DMS114 treated with DMSO at 0.1 percent for 48 hours (cell line): ENCODE data around the gene CTCF.

Source experiments
- DNase-seq: peaks from one replicate; lab custom pipeline; 2025; ENCODE audit not compliant: unreplicated experiment; lab: John Stamatoyannopoulos, UW

The CTCF gene

DNA sequence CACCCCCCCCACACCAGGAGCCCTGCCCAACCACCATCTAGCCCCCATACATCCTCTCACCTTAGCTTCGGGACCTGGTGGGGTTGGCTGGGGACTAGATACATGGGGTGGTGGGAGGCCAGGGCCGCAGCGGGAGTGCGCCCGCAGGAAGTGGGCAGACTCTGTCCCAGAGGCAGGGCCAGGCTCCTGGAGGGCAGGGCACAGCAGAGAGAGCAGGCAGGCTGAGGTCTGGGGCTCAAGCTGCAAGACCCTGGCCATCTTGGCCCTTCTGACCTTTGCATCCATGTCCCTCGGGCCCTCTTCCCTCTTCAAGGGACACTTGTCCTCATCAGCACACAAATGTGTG lies 101.5 kb downstream of the CTCF start:
- no peak for DNase-seq

DNA sequence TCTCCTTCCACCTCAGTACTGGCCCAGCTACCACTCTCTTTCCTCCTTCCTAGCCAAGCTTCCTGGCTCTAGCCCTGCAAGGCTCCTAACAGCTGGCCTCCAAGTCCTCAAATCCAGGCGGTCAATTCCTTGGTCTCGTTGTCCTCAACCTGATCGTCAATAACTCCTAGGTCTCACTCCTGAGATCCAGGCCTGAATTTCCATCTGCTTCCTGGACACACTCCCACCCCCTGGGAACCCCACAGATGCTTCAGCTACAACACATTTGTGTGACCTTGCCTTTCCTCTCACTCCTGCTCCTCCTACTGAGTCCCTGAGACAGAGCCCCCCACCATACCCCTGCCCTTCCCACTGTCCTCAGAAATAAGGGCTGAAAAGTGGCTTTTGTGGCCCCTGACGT lies 101.9 kb downstream of the CTCF start:
- no peak for DNase-seq

DNA sequence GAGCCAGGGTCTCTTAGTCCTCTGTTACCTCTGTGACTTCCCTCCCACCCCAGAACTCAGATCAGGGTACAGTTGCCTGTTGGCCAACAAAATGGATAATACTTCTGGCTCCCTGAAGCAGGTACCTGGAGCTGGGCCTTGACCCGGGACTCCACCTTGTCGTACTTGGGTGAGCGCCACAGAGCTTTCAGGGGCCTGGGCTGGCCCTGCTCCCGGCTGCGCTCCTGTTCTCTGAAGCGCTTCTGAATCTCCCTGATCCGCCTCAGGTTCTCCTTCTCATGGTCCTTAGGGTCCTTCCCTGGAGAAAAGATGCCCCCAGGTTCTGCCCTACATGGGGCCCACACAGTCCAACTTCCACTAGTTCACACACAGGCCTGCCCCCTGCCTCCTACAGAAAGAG lies 102.5 kb downstream of the CTCF start:
- no peak for DNase-seq

DNA sequence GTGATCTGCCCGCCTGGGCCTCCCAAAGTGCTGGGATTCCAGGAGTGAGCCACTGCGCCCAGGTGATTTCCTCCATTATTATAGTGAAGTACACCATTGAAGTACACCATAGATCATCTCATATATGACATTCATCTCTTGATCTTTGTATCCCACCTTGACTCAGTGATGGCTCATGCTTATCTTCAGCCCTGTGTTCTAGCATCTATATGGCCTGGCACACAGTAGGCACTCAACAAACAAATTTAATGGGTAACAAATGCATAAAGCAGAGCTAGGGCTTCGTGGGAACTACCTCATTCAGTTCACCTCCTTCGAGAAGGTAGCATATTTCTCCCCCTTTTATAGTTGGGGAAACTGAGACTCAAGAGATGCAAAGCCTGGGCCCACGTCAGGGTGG lies 103.3 kb downstream of the CTCF start:
- DNase-seq: no peak

DNA sequence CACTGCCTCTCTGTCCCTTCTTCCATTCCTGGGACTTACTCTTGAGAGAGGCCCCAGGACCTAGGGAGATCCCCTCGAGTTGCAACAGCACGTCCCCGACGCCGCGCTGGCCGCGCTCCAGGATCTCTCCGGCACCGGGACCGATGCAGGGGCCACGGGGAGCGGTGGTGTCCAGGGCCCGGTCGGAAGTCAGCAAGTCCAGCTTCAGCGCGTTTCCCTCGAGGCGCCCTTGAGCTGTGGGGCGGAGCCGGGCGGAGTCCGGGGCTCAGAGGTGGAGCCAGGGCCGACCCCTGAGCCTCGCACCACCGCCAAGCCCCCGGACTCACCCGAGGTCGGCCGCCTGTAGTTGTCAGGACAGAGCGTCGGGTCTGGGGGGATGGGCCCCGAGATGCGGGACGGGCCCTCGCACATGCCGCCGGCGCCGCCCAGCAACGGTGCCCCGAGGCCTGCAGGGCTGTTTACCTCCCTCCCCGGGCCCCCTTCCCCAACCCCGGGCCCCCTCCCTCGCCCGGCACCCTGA lies 103.8 kb downstream of the CTCF start:
- DNase-seq: no peak

DNA sequence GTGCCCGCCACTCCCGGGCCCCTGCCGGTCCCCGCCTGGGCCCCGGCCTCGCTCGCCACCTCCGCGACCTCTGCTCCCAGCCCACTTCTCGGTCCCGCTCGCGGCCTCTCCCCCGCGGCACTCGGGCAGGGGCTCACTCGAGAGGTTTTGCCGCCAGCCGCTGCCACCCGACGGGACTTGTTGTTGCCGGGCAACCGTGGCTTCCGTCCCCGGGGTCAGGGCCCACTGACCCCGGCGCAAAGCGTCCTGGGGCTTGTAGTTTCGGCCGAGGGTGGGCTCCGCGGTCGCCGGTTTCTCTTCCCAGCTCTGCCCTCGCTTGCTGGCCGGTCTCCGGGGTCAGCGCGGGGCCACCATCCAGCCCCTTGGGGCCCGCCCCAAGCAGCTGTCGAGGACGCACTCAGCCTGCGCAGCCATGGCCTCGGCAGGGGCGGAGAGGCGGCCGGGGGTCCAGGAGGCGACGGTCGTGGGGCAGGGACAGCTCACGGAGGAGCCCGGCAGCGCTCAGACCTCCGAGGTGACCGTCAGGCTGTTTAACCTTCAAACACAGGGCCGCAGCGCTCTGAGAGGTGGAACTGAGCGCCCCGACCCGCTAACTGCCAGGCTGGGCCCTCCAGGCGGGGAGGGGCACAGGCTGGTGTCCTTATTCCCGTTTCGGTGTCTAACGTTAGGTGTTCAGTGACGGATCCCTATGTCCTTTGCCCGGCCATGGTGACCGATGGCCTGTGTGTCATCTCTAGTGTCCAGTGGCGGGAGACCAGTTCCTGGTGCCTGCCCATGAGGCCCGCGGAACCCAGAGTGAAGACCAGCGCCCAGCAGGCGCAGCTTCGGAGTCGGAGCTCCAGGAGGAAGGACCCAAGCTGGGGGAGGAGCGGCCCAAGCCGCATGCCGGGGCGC lies 104.5 kb downstream of the CTCF start, which contains the start of the genes C16orf86 and ENKD1:
Gene C16orf86 (plus strand): TSS at position 256 of the 894 bp plus-strand sequence. CDS start 157 bp downstream, at position 413.
Gene ENKD1 (minus strand): TSS at position 192 of the 894 bp plus-strand sequence. CDS start 308 bp downstream, outside the sequence.
- DNase-seq: peak; percentile 19

DNA sequence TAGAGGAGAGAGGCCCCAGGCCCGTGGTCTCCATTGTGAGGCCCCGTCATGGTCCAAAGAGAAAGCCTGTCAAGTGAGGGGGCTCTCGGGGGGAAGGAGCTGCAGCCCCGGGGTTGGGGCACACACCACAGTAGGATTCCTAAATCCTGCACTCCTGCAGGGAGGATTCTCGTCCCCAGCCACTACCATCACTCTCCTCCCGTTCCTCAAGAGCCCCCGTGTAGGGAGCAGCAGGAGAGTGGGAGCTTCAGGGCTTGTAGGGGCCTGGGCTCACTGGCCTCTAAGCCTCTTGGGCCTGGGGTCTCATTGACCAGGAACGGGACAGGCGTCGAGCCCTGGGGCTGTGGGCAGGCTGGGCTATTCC lies 105.1 kb downstream of the CTCF start:
- no peak for DNase-seq

DNA sequence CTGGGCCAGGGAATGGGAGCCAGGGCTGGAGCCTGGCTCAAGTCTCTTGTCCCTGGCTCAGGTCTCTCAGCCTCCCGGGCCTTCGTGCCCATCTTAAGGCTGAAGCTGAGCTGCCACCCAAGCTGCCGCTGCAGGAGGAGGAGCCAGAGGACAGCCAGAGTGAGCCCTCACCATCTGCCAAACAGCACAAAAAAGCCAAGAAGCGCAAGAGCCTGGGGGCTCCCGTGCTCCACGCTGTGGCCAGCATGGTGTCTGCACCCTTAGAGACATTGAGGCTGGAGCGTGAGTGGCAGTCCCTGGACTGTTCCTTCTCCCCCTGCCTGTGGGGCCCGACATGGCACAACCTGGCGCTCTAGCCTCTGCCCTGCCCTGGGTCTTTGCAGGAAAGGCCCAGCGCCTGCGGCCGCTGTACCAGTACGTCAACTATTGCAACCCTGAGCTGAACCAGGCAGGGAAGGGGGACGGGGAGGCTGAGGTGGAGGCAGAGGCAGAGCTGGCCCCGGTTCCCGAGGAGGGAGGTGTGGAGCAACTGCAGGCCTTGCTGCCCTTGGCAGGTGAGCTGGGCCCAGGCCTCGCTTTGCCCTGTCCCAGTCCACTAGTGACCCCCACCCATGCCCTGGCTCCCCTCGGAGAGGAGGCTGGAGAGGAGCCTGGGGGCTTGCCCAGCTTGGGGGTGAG lies 105.6 kb downstream of the CTCF start:
- peak; percentile 89 for DNase-seq

DNA sequence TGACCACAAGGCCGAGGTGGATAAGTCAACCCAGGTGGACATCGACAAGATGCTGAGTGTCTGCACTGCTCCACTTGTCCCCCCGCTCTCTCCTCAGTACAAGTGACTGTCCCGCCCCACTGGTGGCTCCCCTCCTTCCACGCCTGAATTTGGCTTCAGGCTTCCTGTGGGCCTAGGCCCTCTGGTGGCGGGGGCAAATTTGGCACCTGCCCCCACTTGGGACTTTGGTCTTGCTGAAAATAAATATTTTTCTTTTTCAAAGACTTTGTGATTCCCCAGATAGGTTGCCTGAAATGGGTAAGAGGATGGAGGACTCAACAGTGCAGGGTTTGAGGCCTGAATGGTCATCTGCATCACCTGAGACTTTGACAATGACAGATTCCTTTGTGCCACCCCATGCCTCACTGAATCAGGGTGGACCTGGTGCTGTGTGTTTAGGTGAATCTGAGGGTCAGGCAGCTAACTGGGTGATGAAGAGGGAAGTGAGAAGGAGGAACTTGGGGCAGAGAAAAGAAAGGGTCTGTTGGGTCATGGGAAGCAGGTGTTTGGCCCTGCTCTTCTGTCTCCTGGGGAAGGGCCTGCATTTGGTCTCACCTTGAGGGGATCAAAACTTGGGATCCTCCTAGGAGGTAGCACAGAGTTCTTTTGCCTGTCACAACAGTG lies 106.3 kb downstream of the CTCF start:
- no peak for DNase-seq

DNA sequence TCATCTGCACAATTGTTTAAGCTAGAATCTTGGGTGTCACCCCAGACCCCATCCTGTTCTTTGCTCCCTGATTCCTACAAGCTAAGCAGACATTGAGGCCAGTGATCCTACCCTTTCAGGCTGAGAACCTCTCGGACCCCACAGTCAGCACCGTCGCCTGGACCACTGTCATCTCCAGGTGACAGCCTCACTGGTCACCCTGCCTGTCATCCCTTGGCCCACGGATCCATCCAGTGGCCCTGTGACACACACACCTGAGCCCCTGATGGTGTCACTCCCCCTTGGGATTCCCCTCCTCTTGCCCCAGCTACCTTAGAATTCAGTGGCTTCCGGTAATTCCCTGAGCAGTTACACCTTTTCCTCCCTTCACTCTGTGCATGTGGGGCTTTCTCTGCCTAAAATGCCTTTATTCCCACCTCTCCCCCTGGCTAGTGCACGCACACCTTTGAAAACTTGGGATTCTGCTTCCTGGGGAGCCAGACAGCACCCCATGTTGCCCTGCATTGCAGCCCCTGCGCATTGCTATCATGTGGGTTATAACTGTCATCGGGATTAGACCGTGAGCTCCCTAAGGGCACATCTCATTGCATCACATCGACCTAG lies 107.3 kb downstream of the CTCF start:
- DNase-seq: no peak

DNA sequence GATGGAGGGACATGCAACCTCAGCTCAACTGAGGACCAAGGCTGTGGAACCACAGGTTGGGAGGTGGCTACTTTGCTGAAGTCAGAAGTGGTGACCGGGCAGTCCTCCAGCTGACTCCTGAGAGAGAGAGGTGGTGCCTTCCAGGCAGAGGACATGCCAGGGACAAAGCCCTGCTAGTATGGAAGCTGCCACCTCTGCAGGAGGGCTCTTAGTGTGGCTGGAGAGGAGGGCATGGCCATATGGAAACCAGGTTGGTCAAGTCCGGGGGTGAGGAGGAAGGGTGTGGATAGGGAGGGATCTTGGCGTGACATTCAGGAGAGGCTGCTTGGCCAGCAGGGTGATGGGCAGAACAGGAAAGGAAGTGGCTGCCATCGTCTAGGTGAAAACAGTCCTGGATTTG lies 110.0 kb downstream of the CTCF start:
- no peak for DNase-seq

DNA sequence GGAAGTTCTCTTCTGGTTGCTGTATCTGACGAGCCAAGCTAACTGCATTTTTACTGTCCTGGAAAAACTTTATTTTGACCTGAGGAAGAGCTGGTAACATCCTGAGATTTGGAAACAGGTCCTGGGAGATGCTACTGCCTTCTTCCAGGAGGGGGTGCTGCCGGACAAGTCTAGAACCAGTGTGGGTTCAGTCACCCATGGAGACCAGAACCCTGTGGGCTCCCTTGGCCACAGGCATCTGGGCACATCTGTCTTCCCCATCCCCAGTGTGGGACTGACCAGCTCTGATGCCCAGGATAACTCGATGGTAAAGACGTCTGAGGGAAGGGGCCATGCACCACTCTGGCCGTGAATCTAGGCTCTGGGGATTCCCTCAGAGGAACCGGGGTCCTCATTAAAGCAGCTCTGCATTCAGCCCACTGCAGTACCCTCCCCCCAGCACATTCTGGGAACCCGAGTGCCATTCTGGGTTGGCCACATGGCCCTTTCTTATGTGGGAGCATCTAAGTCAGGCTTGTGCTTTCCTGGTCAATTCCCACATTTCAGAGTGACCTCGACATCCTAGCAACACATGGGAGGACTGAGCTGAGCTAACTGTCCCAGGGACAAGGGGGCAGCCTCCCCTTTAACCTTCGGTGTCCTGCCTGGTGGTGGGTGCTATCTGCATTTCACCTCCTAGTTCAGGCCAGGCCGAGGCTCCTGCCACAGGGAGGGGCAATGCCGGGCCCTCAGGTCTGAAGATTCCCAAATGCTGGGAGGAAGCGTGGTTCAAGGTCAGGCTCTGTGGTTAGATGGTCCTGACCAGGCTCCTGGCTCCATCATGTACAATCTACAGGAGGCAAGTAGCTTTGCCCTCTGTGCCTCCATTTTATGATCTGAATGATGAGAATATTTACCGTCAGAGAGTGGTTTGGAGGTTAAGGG lies 110.7 kb downstream of the CTCF start:
- DNase-seq: peak; percentile 19

DNA sequence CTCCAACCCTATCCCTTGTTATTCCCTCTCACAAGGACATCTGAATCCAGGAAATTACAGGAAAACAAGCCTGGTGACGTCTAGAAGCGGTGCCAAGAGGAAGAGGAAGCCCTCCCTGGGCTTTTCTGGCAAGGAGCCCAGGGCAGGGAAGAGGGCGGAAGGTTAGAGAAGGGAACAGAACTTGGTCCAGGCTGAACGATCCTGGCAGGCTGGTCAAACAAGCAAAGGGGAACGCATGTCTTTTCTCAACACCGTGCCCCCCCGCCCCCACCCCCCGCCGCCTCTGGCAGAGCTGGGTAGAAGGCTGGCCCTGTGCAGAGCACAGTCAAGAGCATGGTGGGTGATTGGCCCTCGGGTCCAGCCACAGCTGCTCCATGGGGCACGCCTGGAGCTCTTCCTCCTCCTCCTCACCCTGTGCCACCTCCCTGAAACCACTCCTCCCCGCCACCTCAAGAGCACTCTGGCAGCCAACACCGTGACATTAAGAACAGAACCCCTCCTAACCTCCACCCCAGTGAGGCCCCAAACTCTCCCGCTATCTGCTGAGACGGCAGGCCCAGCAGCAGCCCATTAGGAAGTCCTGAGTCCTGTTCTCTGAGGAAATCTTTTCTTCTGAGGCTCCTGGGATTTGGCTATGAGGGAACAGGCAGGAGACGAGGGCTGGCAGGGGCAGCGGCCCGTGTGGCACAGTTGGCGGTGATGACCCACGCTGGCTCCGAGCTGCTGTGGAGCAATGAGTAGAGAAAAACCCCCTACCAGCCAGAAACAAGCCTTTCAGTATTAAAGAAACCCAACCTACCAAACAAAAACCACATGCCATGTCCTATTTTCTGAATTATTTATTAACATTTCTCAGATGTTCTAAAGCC lies 111.6 kb downstream of the CTCF start:
- no peak for DNase-seq

DNA sequence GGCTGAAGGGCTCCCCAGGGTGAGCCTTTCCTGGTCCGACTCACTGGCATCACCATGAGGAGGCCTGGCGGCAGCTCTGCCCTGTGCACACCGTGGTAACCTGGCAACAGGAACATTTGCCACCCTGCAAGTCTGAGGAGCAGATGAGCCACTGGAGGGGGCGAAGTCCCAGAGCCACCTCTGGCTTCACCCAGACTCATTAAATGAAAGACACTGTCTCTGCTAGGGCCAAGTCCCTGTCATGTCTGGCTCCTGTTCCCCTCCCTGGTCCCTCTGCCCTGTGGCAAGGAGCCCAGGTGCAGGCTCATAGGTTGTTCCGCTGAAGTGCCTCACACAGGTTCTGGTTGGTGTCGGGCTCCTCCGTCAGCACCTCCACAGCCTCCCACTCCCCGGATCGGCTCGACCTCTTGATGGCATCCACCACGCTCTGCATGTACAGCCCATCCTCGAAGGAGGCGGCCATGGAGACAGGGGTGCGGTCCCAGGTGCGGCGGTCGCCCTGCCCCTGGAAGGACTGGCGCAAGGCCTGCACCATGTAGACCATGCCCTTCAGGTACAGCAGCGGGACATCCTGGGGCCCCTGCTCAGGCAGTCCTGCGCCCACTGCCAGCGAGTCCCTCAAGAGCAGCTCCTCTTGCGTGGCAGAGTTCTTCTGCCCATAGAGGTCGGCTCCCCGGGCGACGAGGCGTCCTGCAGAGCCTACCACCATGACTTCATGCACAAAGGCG lies 112.7 kb downstream of the CTCF start:
- DNase-seq: no peak

DNA sequence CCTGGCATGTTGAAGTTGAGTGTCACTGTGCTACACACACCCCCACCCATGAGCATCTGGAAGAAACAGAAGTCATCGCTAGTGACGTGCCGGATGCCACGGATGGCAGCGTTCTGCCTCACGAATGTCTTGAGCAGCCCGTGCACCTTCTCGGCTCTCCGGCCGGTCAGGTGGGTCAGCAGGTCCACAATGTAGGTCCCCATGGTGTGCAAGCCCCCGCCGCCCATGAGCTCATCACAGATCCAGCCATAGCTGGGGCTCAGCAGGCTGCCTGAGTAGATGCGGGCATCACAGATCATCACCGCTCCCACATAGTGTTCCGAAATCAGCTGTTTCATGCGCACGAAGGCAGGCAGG lies 113.2 kb downstream of the CTCF start:
- DNase-seq: no peak

DNA sequence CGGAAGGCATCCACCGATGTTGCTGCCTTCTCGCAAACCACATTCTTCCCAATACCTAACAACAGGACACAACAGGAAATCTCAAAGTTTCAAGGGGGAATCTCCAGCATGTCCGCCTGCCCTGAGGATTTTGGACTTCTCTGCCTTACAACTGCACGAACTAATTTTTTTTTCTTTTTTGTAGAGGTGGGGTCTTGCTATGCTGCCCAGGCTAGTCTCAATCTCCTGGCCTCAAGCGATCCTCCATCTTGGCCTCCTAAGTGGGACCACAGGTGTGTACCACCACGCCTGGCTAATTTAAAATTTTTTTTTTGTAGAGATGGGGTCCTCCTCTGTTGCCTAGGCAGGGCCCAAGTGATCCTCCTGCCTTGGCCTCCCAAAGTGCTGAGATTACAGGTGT lies 113.7 kb downstream of the CTCF start:
- no peak for DNase-seq

DNA sequence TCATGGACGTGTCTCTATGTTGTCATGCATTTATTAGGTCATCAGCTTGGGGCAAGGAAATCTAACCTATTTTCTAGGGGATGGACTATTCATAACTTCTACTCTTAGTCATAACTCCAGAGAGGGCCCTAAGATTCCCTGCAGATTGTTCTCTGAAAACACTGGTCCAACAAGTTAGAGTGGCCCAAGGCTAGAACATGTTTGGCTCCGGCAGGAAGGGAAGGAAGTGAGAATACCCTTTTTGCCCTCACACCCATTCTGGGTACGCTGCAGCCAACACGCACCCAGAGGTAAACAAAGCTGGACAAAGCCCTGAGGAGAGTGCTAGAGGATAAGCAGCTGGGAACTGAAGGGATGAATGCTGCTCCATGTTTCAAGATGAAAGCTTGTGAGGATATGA lies 114.2 kb downstream of the CTCF start:
- no peak for DNase-seq

DNA sequence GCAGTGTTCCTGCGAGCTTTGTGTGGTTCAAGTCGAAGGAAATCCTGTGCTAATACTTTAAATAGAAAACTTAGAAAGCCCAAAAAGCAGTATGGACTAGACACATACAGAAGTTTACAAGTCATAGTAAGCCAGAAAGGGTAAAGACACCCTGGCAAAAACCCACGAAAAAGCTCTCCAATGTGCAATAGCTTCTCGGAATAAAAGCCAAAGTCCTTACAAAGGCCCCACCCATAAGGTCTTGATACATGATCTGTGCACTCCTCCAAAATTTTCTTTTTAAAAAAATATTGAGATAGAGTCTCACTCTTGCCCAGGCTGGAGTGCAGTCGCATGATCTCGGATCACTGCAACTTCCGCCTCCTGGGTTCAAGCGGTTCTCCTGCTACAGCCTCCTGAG lies 114.6 kb downstream of the CTCF start:
- no peak for DNase-seq

DNA sequence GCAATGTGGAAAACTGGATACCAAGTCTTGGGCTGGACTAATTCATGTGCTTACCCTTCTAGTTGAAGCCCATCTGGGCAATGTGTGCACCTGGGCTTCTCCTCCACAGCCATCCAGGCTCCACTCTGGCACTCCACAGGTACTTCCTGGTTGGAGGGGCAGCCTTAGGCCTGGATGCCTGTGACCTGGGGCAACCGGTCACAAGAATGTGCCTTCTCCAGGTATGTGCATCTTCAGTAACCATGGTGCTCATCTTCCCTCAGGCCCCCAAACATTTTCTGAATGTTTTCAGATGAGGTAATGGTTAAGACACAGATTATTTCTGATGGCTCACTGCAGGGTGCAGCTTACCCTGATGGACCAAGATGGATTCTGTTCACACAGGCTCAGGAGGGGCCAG lies 115.4 kb downstream of the CTCF start:
- no peak for DNase-seq
